Muscle layer of colon (tissue), 2 donors: ENCODE results near the gene KPNA4.
"Not testable (repeated sequence)": the region's sequence is repeated elsewhere in the genome, so short reads cannot be mapped to it uniquely, and the experiment has no call there.

ENCODE experiments used
- H3K27ac ChIP-seq: one replicate; pipeline ENCODE4 v1.7.0; 2013; ENCODE audit warnings: low read depth, mild to moderate bottlenecking, low read length, moderate library complexity
- H3K27me3 ChIP-seq, 2 donors: one replicate each; pipeline ENCODE4 v1.7.0; 2013; ENCODE audit warnings: low read length in 2 of 2, mild to moderate bottlenecking in 2 of 2; ENCODE audit not compliant: insufficient read depth in 2 of 2, control insufficient read depth in 1 of 2
- H3K36me3 ChIP-seq: one replicate; pipeline ENCODE4 v1.7.0; 2013; ENCODE audit warnings: mild to moderate bottlenecking, low read length; ENCODE audit not compliant: insufficient read depth
- H3K4me1 ChIP-seq: one replicate; pipeline ENCODE4 v1.7.0; 2013; ENCODE audit warnings: mild to moderate bottlenecking, low read length; ENCODE audit not compliant: insufficient read depth
- H3K4me3 ChIP-seq, 2 donors: one replicate each; pipeline ENCODE4 v1.7.0; 2013; ENCODE audit warnings: low read length in 2 of 2, low read depth in 1 of 2, mild to moderate bottlenecking in 1 of 2, moderate library complexity in 1 of 2
- H3K9ac ChIP-seq: one replicate; pipeline ENCODE4 v1.7.0; 2013; ENCODE audit warnings: low read length
- H3K9me3 ChIP-seq: one replicate; pipeline ENCODE4 v1.7.0; 2013; ENCODE audit warnings: mild to moderate bottlenecking, low read length
- donor health status: abdominal sarcoma.
- donor health status: Adenocarcinoma of cecum.

Gene KPNA4

DNA sequence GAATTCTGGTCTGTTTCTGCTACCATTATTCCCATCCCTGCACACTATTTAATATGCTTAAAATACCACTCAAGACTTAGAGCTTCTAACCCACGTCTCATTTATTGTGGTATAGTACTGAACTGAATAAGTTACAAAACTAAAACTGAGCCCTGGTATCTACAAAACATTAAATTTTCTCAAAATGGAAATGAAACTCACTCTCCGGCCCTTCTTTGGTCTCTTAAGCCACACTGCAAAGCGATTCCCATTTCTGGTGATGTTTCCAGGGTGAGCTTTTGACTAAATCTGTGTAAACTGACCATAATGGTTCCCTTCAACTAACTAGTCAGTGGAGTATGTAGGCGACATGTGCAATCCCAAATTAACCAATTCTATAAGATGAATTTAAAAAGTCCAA, 18.6 kb downstream of the KPNA4 start:
- Histone ChIP-seq H3K4me3 (no peak overlapping the region), H3K9ac (no peak overlapping the region), H3K27ac (no peak overlapping the region), H3K36me3 (no peaks in the 10 kb centered on the region), H3K4me1 (peaks cover 17% of the 10 kb centered on the region), H3K9me3 (no peaks in the 10 kb centered on the region), H3K27me3 (no peaks in the 10 kb centered on the region)

DNA sequence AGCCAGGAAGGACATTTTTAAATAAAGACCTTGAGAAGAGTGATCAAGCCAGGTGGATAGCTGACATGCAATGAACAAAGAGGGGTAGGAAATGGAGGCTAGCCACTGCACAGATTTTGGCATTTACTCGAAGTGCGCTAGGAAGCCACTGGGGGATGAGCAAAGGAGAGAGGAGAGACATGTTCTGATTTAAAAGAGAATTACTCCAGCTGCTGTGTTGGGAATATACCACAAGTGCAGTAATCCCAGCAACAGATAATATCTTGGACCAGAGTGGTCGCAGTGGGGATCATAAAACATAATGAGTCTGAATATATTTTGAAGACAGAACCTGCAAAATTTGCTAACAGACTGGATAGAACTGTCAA, 19.9 kb downstream of the KPNA4 start:
- no peaks in the 10 kb centered on the region for H3K36me3 ChIP-seq
- H3K27ac ChIP-seq = no peak overlapping the region
- no peaks in the 10 kb centered on the region for H3K9me3 ChIP-seq
- peaks cover 19% of the 10 kb centered on the region for H3K4me1 ChIP-seq
- no peak overlapping the region for H3K4me3 ChIP-seq
- H3K9ac ChIP-seq = no peak overlapping the region
- H3K27me3 ChIP-seq = no peaks in the 10 kb centered on the region

DNA sequence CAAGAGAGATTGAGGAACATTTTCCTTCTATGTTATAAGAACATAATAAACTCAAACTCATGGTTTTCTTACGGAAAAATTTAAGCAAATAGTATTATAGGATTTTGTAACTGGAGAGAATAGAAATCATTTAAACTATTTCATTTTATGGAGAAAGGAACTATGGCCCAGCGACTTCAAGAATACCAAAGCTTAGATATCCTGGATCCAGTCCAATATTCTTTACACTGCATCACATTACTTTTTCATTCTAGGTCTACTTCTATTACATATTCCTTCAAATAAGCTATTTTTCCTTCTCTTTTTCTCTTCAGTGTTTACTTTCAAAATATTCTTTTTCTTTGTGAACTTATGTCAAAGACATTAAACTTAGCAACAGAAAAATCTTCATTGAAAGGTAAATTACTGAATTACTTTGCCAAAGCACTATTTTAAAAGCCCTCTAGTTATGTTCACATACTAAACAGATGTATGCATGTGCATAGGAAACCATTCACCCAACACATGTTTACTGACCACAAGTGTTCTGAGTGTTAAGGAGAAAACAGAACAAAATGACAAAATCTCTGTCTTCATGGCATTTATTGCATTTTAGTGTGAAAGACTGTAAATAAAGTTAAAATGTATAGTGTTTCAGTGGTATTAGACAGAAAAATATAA, 20.4 kb downstream of the KPNA4 start:
- Histone ChIP-seq H3K27me3 (no peaks in the 10 kb centered on the region), H3K4me1 (peaks cover 19% of the 10 kb centered on the region), H3K36me3 (no peaks in the 10 kb centered on the region), H3K4me3 (no peak overlapping the region), H3K9ac (no peak overlapping the region), H3K27ac (no peak overlapping the region), H3K9me3 (no peaks in the 10 kb centered on the region)

DNA sequence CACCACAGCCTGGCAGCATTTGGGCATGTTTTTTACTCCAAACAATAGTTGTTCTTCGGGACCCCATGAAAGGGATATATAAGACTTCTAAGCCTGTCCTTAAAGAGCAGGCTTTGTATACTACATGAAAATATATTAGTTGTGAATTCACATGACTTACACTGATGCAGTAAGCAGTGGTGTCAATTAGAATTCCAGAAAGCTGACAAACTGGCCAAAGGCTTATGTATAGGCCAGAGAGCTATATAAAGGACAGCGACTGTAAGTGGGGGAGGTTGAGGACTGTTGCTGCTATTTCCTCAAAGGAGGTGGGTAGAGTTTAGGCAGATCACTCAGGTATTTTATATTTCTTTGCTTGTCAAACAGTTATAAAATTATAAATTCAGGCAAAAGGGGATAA, 24.8 kb downstream of the KPNA4 start:
- H3K4me3 ChIP-seq = no peak overlapping the region
- peaks cover 12% of the 10 kb centered on the region for H3K4me1 ChIP-seq
- H3K36me3 ChIP-seq = no peaks in the 10 kb centered on the region
- H3K9ac ChIP-seq = no peak overlapping the region
- no peaks in the 10 kb centered on the region for H3K27me3 ChIP-seq
- H3K27ac ChIP-seq = no peak overlapping the region
- H3K9me3 ChIP-seq = no peaks in the 10 kb centered on the region

DNA sequence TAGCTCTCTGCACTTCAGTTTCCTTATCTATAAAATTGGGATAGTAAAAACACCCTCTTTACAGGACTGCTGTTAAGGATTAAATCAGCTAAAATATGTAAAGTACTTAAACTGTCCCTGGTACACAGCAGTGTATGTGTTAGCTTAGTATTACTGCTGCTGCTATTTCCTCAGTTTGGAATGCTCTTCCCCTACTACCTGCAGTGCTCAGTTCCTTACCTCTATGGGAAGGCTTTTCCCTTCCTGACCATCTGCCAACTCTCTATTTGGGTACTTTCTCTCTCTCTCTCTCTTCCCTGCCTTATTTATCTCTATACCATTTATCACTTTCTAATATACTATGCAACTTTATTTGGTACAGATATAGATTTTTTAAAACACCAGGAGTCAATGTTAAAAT, 26.5 kb downstream of the KPNA4 start:
- Histone ChIP-seq H3K4me3 (no peak overlapping the region), H3K27ac (no peak overlapping the region), H3K4me1 (peaks cover 6% of the 10 kb centered on the region), H3K36me3 (no peaks in the 10 kb centered on the region), H3K9me3 (no peaks in the 10 kb centered on the region), H3K27me3 (no peaks in the 10 kb centered on the region), H3K9ac (no peak overlapping the region)

DNA sequence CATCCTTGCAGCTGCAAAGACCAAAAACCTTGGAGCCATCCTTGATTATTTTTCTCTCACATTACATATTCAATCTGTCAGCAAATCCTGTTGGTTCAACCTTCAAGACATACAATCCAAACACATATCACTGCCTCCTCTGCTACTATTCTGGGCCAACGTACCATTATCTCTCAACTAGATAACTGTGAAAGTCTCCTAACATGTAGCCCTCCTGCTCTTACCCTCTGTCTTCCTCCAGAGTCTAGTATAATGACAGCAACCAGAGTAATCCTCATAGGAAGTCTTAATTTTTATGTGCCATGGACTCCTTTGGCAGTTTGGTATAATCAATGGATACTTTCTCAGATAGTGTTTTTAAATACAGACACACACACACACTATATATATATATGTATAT, 27.6 kb downstream of the KPNA4 start:
- H3K4me1 ChIP-seq = peaks cover 6% of the 10 kb centered on the region

DNA sequence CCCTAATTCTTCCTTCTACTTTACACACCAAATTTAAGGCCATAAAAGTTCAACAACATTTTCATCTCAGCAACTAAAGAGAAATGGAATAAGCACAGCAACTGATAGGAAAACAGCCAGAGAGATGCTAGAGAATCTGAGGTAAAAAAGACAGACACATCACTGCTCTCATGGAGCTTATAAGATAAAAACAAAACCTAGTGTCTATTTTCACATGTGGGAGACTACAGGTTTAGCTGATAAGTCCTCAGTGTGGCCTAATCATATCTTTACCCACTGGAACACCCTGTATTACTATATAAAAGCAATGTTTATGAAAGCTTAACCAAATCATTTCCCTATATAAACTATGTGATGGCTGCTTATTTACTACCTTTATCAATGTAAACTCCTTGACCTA, 33.0 kb downstream of the KPNA4 start:
- H3K27me3 ChIP-seq = no peaks in the 10 kb centered on the region
- no peak overlapping the region for H3K27ac ChIP-seq
- H3K4me1 ChIP-seq = no peaks in the 10 kb centered on the region
- no peak overlapping the region for H3K9ac ChIP-seq
- no peak overlapping the region for H3K4me3 ChIP-seq
- H3K9me3 ChIP-seq = no peaks in the 10 kb centered on the region
- peaks cover 18% of the 10 kb centered on the region for H3K36me3 ChIP-seq

More for the DNA sequence above, 27.6 kb downstream of the KPNA4 start:
- no peak overlapping the region for H3K27ac ChIP-seq
- H3K9me3 ChIP-seq = no peaks in the 10 kb centered on the region
- H3K36me3 ChIP-seq = no peaks in the 10 kb centered on the region
- no peaks in the 10 kb centered on the region for H3K27me3 ChIP-seq
- no peak overlapping the region for H3K9ac ChIP-seq
- no peak overlapping the region for H3K4me3 ChIP-seq

DNA sequence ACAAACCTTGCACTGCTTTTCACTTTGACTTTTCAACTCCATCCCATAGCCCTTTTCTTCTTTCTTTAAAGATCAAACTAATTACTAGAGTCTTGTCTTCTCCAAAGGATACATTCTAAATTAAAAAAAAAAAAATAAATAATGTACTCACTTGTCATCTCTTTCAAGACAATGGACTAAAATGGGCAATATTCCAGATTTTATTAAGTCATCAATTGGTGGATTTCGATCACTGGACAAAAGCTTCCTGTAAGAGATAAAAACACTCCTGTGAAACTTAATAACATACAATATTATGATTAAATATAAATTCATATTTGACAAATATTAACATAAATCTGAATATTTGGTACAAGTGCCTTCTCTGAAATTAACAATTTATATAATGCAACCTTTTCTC, 34.1 kb downstream of the KPNA4 start:
- H3K9me3 ChIP-seq = no peaks in the 10 kb centered on the region
- H3K4me1 ChIP-seq = no peaks in the 10 kb centered on the region
- no peak overlapping the region for H3K4me3 ChIP-seq
- H3K9ac ChIP-seq = no peak overlapping the region
- peaks cover 26% of the 10 kb centered on the region for H3K36me3 ChIP-seq
- no peaks in the 10 kb centered on the region for H3K27me3 ChIP-seq
- H3K27ac ChIP-seq = no peak overlapping the region

DNA sequence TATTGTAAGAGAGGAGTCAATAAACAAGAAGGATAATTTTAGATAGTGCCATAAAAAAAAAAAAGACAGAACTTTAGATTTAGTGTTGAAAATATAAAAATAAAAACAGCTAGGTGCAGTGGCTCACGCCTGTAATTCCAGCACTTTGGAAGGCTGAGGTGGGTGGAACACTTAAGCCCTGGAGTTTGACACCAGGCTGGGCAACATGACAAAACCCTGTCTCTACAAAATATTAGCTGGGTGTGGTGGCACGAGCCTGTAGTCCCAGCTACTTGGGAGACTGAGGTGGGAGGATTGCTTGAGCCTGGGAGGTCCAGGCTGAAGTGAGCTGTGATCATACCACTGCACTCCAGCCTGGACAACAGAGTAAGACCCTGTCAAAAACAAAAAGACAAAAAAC, 49.0 kb downstream of the KPNA4 start:
- peaks cover 62% of the 10 kb centered on the region for H3K36me3 ChIP-seq
- not testable (repeated sequence) for H3K9me3 ChIP-seq, H3K27ac ChIP-seq, H3K9ac ChIP-seq, H3K4me1 ChIP-seq, H3K4me3 ChIP-seq, H3K27me3 ChIP-seq

DNA sequence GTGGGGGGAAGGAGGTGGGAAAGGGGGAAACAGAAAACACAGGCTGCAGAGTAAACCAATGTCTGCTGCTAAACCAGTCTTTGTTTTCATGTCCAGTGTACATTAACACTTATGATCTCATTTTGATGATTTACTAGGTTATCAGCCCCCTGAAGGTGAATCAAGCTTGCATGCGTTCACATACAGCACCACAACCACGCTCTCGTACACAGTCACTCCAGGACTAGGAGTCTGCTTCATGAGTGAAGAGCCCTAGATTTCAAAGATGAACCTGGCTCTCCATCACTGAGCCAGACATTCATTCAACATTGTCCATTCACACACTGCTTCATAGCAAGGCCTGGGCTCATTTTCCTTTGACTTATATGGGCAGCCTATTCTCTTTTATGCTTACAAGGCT, 64.0 kb downstream of the KPNA4 start:
- H3K9me3 ChIP-seq = no peaks in the 10 kb centered on the region
- H3K9ac ChIP-seq = no peak overlapping the region
- no peak overlapping the region for H3K27ac ChIP-seq
- no peak overlapping the region for H3K4me3 ChIP-seq
- H3K36me3 ChIP-seq = peaks cover 26% of the 10 kb centered on the region
- no peaks in the 10 kb centered on the region for H3K4me1 ChIP-seq
- H3K27me3 ChIP-seq = no peaks in the 10 kb centered on the region

DNA sequence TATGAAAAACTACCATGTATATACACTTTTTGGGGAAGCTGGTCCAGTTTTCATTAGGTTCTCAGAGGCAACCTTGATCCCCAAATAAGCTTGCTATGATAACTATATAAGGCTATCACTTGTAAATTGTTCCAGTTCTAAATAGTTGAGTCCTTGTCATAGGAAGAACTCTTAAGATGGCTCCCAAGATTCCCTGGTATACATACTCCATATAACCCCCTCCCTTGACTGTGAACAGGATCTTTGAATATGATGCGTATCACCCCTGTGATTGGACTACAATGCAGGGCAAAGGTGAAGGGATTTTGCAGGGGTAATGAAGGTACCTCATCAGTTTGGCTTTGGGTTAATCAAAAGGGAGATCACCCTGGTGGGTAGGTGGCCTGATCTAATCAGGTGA, 67.2 kb downstream of the KPNA4 start:
- peaks cover 21% of the 10 kb centered on the region for H3K36me3 ChIP-seq
- H3K27ac ChIP-seq = no peak overlapping the region
- H3K27me3 ChIP-seq = no peaks in the 10 kb centered on the region
- no peaks in the 10 kb centered on the region for H3K9me3 ChIP-seq
- H3K9ac ChIP-seq = no peak overlapping the region
- no peaks in the 10 kb centered on the region for H3K4me1 ChIP-seq
- no peak overlapping the region for H3K4me3 ChIP-seq

DNA sequence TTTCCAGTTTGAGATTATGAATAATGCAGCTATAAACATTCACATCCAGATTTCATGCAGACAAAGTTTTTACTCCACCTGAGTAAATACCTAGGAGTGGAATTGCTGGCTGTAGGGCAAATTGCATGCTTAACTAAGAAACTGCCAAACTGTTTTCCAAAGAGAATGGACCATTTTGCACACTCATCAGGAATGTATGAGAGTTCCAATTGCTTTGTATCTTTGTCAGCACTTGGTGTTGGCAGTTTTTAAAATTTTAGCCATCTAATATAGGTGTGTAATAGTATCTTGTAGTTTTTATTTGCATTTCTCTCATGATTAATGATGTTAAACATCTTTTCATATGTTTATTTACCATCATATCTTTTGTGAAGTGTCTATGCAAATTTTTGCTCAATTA, 75.2 kb downstream of the KPNA4 start:
- Histone ChIP-seq H3K36me3 (no peaks in the 10 kb centered on the region), H3K4me1 (no peaks in the 10 kb centered on the region), H3K9ac (no peak overlapping the region), H3K27me3 (no peaks in the 10 kb centered on the region), H3K27ac (no peak overlapping the region), H3K9me3 (no peaks in the 10 kb centered on the region), H3K4me3 (no peak overlapping the region)
